ENCODE measurements around the gene R3HDM4.

R3HDM4 gene

GRCh38 chr19:956766-957440 lies 43.9 kb upstream of the R3HDM4 start:
- no peak for TF ChIP-seq CTCF (IDR thresholded peaks at IDR 0.05; ENCODE audit: control insufficient read depth, insufficient read depth, low read depth, low read length, missing control alignments)
- no peak overlapping the region for H3K4me3 ChIP-seq (ENCODE audit: control insufficient read depth, low read depth, low read length)
- DNase-seq (ENCODE audit: low read depth) = no peak

GRCh38 chr19:955803-956765 lies 43.1 kb upstream of the R3HDM4 start:
- H3K4me3 ChIP-seq (ENCODE audit: control insufficient read depth, low read depth, low read length) = no peak overlapping the region
- no peak for DNase-seq (ENCODE audit: low read depth)
- no peak for TF ChIP-seq CTCF (IDR thresholded peaks at IDR 0.05; ENCODE audit: control insufficient read depth, insufficient read depth, low read depth, low read length, missing control alignments)

- TF ChIP-seq CTCF (IDR thresholded peaks at IDR 0.05; ENCODE audit: control insufficient read depth, insufficient read depth, low read depth, low read length, missing control alignments) = no peak
- no peak overlapping the region for H3K4me3 ChIP-seq (ENCODE audit: control insufficient read depth, low read depth, low read length)
- DNase-seq (ENCODE audit: low read depth) = no peak
Observed at GRCh38 chr19:954672-955494, 41.9 kb upstream of the R3HDM4 start.

GRCh38 chr19:954272-954671 lies 41.3 kb upstream of the R3HDM4 start:
- H3K4me3 ChIP-seq (ENCODE audit: control insufficient read depth, low read depth, low read length) = no peak overlapping the region

GRCh38 chr19:953445-954271 lies 40.6 kb upstream of the R3HDM4 start:
- no peak for TF ChIP-seq CTCF (IDR thresholded peaks at IDR 0.05; ENCODE audit: control insufficient read depth, insufficient read depth, low read depth, low read length, missing control alignments)

More at GRCh38 chr19:954272-954671, 41.3 kb upstream of the R3HDM4 start:
- TF ChIP-seq CTCF (IDR thresholded peaks at IDR 0.05; ENCODE audit: control insufficient read depth, insufficient read depth, low read depth, low read length, missing control alignments) = no peak
- DNase-seq (ENCODE audit: low read depth) = no peak

More at GRCh38 chr19:953445-954271, 40.6 kb upstream of the R3HDM4 start:
- H3K4me3 ChIP-seq (ENCODE audit: control insufficient read depth, low read depth, low read length) = no peak overlapping the region
- DNase-seq (ENCODE audit: low read depth) = no peak

Measured in AG09309 (cell line).